Vagina (tissue), 2 donors: ENCODE measurements around the gene HMCN1.

Experiments used
- POLR2A ChIP-seq, 2 donors: fragments of 450-650 bp; IDR thresholded peaks; one replicate each; pipeline ENCODE4 v1.6.1; 2017; ENCODE audit warnings: antibody characterized with exemption in 2 of 2, mild to moderate bottlenecking in 2 of 2, moderate library complexity in 2 of 2
- POLR2AphosphoS5 ChIP-seq, 2 donors: sonication (generic); formaldehyde crosslinking; IDR thresholded peaks; one replicate each; pipeline ENCODE4 v1.9.0; 2017; ENCODE audit warnings: antibody characterized with exemption in 2 of 2, mild to moderate bottlenecking in 2 of 2, low read depth in 1 of 2; ENCODE audit not compliant: insufficient read depth in 1 of 2
- TF ChIP-seq, protein P1 (sequence below), 3 experiments: fragments of 450-650 bp in 2 of 3; fragments of 200-600 bp in 1 of 3; sonication (generic) in 1 of 3; IDR thresholded peaks; one replicate each; pipeline ENCODE4 v1.5.1; 2017 to 2019; ENCODE audit warnings: antibody characterized with exemption in 3 of 3, mild to moderate bottlenecking in 2 of 3, moderate library complexity in 2 of 3

GRCh38 chr1:185804206-185804605, 70.0 kb downstream of the HMCN1 start:
- TF ChIP-seq POLR2A (IDR thresholded peaks at IDR 0.05) = no peak
- TF ChIP-seq, protein P1, sequence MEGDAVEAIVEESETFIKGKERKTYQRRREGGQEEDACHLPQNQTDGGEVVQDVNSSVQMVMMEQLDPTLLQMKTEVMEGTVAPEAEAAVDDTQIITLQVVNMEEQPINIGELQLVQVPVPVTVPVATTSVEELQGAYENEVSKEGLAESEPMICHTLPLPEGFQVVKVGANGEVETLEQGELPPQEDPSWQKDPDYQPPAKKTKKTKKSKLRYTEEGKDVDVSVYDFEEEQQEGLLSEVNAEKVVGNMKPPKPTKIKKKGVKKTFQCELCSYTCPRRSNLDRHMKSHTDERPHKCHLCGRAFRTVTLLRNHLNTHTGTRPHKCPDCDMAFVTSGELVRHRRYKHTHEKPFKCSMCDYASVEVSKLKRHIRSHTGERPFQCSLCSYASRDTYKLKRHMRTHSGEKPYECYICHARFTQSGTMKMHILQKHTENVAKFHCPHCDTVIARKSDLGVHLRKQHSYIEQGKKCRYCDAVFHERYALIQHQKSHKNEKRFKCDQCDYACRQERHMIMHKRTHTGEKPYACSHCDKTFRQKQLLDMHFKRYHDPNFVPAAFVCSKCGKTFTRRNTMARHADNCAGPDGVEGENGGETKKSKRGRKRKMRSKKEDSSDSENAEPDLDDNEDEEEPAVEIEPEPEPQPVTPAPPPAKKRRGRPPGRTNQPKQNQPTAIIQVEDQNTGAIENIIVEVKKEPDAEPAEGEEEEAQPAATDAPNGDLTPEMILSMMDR (IDR thresholded peaks at IDR 0.05) = no peak
- no peak for TF ChIP-seq POLR2AphosphoS5 (IDR thresholded peaks at IDR 0.05; ENCODE audit: insufficient read depth in 1 of 2, low read depth in 1 of 2)
